ENCODE data around the gene KIAA0513.

Gene KIAA0513

DNA sequence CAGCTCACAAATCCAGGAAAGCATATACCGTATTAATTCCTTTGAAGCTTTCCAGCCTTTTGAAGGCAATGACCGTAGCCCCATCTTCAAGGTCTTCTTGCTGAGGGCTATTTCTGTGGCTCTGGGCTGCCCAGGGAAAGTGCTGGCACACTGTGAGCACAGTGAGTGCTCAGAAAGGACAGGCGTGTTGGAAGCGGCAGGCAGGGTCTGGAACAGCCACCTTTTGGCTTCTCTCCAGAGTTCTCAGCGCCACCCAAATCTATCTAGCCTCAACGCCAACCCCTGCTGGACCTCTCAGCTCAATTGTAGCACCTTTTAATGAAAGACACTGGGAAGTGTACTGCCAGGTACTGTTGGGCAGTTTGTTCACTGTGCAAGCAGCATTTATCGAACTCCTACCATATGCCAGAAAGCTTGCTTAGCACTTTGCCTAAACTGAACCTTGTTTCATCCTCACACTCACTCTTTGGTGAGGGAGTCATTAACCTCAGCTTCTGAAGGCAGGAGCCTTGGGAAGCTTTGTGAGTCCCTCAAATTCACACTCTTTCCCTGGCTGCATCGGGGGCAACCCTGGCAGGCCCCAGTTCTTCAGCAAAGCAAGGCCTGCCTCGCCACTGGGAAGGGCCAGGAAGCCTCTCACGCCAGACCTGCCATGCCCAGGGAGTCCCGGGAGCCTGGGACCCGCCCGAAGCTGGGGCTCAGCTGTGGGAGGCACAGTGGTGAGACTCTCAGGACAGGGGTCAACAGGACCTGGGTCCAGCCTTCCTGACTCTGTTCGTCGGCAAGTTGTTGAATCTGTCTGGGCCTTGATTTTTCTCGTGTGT lies 98.2 kb downstream of the KIAA0513 start:
- no peak overlapping the region for H3K4me3 ChIP-seq (ENCODE audit: low read length)
- no peak for DNase-seq (ENCODE audit: low read depth)
- TF ChIP-seq, protein P1, sequence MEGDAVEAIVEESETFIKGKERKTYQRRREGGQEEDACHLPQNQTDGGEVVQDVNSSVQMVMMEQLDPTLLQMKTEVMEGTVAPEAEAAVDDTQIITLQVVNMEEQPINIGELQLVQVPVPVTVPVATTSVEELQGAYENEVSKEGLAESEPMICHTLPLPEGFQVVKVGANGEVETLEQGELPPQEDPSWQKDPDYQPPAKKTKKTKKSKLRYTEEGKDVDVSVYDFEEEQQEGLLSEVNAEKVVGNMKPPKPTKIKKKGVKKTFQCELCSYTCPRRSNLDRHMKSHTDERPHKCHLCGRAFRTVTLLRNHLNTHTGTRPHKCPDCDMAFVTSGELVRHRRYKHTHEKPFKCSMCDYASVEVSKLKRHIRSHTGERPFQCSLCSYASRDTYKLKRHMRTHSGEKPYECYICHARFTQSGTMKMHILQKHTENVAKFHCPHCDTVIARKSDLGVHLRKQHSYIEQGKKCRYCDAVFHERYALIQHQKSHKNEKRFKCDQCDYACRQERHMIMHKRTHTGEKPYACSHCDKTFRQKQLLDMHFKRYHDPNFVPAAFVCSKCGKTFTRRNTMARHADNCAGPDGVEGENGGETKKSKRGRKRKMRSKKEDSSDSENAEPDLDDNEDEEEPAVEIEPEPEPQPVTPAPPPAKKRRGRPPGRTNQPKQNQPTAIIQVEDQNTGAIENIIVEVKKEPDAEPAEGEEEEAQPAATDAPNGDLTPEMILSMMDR (IDR thresholded peaks at IDR 0.05; ENCODE audit: insufficient read depth, low read depth, low read length, missing control alignments), result no peak

DNA sequence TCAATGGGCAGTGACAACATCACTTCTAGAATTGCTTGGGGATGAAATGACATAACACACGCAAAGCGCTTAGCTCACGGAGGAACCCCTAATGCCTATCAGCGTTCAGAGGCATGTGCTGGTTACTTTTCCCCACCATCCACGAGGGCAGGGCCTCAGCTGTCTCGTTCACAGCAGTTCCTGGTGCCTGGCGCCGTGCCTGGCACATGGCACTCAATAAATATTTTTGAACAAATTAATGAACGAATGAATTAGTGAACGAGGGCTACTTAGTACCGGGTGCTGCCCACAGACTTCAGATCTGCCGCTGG lies 98.8 kb downstream of the KIAA0513 start:
- no peak overlapping the region for H3K4me3 ChIP-seq (ENCODE audit: low read length)
- no peak for DNase-seq (ENCODE audit: low read depth)
- TF ChIP-seq, protein P1 (IDR thresholded peaks at IDR 0.05; ENCODE audit: insufficient read depth, low read depth, low read length, missing control alignments), result no peak

DNA sequence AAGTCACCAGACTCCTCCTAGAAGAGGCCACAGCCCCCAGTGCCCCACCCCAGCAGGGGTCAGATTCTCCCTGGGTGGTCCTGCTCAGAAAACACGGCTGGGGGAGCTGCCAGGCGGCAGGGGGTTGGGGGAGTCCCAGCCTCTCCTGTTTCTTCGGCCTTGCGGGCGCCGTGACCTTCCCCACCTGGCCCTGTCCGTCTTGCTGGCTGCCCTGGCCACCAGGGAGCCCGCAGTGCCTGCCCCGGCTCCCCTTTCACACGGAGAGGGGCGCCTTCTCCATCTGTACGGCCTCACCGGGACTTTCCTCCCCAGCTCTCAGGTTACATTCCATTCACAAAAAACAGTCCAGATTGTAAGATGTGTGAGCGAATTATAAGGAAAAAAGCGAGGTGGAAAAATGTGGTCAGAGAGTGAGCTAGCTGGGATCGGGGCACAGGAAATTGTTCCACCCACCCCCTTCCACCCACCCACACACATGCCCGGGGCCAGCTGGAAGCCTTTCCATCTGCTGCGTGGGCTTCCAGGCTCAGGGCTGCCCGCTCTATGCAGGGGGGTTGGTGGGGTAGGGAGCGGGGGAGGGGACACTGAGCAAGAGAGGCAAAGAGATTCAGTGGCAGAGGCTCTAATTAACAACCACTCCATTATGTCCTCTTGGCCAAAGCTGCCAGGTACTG lies 99.2 kb downstream of the KIAA0513 start:
- TF ChIP-seq, protein P1 (IDR thresholded peaks at IDR 0.05; ENCODE audit: insufficient read depth, low read depth, low read length, missing control alignments), result no peak
- no peak overlapping the region for H3K4me3 ChIP-seq (ENCODE audit: low read length)
- peak; percentile 33 for DNase-seq (ENCODE audit: low read depth)

DNA sequence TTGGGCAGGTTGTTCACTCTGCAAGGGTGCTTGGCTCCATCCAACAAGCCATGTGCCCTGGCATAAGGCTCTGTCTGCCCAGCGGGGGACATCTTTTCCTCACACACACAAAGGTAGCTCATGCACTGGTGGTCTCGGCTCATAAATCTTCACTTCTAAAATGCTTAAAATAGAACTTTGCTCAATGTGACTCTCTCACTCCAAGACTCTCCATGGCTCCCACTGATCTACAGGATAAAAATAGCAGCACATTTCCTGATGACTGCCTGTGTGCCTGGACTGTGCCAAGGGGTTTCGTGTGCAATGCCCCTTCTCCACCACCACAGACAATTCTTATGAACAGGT lies 99.8 kb downstream of the KIAA0513 start:
- TF ChIP-seq, protein P1 (IDR thresholded peaks at IDR 0.05; ENCODE audit: insufficient read depth, low read depth, low read length, missing control alignments), result no peak
- no peak overlapping the region for H3K4me3 ChIP-seq (ENCODE audit: low read length)
- DNase-seq (ENCODE audit: low read depth), result no peak

DNA sequence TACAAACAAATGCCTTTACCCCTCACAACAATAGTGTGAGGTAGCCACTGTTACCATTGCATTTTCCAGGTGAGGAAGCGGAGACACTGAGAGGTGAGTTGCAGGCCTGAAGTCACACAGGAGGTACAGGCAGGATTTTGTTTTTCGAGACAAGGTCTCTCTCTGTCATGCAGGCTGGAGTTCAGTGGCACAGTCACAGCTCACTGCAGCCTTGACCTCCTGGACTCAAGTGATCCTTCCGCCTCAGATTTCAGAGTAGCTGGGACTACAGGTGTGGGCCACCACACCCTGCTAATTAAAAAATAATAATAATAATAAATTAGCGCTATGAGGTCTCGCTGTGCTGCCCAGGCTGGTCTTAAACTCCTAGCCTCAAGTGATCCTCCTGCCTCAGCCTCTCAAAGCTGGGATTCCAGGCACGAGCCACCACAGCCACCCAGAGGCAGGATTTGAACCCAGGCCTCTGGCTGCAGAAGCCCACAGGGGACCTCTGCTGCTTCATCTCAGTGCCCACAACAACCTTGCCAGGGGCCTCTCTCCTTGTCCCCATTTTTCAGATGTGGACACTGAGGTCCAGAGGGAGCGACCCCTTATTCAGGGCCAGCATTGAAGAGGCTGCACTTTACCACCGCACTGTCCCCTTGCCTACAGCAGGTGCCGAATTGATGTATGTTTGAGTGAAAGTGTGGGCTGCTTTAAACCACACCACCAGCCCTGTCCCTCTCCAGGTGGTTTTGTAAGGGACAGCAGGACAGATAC lies 100.7 kb downstream of the KIAA0513 start:
- no peak for DNase-seq (ENCODE audit: low read depth)
- TF ChIP-seq, protein P1 (IDR thresholded peaks at IDR 0.05; ENCODE audit: insufficient read depth, low read depth, low read length, missing control alignments), result no peak
- no peak overlapping the region for H3K4me3 ChIP-seq (ENCODE audit: low read length)

DNA sequence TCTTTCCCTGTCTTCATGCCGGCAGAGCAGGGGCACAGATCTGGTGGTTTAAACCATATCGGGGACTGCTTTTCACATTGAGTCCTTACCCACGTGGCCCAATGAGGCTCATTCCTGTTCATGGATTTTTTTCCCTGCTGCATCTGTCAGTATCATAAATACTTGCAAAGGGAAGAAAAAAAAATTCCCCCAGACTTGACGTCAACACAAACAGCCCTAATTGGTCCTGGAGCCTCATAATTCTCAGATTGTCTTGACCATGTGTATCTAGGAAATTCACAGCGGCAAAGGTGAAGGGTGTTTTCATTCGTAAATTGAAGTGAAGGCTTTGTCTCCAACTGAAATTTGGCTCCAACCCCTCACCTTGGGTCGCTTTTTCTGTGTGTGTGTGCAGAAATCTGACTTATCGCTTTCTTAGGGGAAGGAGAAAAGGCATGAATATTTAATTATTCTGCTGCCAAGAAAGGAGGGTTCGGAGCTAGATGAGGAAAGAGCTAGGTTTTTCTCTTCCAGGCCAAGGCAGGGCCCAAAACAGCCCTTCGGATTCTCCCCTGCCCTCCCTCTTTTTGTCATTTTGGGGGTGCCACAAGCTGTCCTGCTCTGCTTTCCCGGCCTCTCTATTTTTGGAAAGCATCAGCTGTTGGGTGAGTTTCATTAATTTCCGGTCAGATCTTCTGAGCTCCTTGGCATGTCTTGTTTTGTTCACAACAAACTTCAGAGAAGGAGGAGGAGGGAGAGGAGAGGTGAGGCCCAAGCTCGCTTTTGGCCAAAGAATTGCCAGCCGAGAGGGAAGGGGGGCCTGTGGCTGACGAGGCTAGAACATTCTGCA lies 102.5 kb downstream of the KIAA0513 start:
- TF ChIP-seq, protein P1 (IDR thresholded peaks at IDR 0.05; ENCODE audit: insufficient read depth, low read depth, low read length, missing control alignments), result no peak
- no peak overlapping the region for H3K4me3 ChIP-seq (ENCODE audit: low read length)
- DNase-seq (ENCODE audit: low read depth), result no peak

Measured in epithelial cell of esophagus (primary cell).